ENCODE results near the gene USP17L26.
"Not testable (repeated sequence)": the region's sequence is repeated elsewhere in the genome, so short reads cannot be mapped to it uniquely, and the experiment has no call there.

DNA sequence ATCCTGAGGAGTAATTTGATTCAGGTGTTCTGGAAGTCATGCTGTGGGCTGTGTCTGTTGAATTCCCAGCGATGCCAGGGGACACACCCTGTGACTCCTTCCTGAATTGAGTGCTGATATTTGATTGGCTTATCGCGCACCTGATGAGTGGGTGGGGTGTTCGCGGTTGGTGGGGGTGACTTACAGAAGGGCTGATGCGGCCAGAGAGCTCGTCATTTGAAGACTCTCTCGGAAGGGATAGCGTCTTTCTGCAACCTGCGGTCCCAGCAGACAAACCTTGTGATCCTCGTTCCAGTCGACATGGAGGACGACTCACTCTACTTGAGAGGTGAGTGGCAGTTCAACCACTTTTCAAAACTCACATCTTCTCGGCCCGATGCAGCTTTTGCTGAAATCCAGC, 14.1 kb downstream of the USP17L26 start, which contains the start of gene USP17L28:
- TF ChIP-seq POLR2AphosphoS5, POLR2A (IDR thresholded peaks at IDR 0.05): not testable (repeated sequence)

Measured in transverse colon (tissue), 3 donors.